CD4-positive, alpha-beta memory T cell (primary cell): ENCODE data around the gene FBXL5. TPM values are rescaled to one million over a fixed set of nuclear protein-coding genes. Genes with fewer than 3 reads are reported as not detected.
A peak's percentile ranks its signal among the peaks of the same experiment; 100 is the strongest.

ENCODE experiments used
- CTCF ChIA-PET: fragments of 350-600 bp; sonication (Branson Sonifier 250); formaldehyde crosslinking; loops from one replicate; lab custom pipeline; 2021; ENCODE audit warnings: inconsistent platforms; ENCODE audit not compliant: partially characterized antibody; lab: Charles Lee
- POLR2A ChIA-PET: fragments of 350-600 bp; sonication (Branson Sonifier 250); formaldehyde crosslinking; loops from one replicate; lab custom pipeline; 2021; ENCODE audit not compliant: partially characterized antibody; lab: Charles Lee
- DNase-seq, 5 donors: peaks; one replicate each; pipeline versions ENCODE4 v3.0.0 to v3.0.0-alpha.2; 2020 to 2022; ENCODE audit warnings: mixed read lengths in 1 of 5
- H3K27ac ChIP-seq: one replicate; pipeline ENCODE4 v1.7.0; 2013; ENCODE audit warnings: low read depth, low read length
- H3K27me3 ChIP-seq: 2 replicates; pipeline ENCODE4 v1.7.0; 2013; ENCODE audit warnings: mild to moderate bottlenecking, low read length, moderate library complexity; ENCODE audit not compliant: insufficient read depth
- H3K36me3 ChIP-seq: 2 replicates; pipeline ENCODE4 v1.7.0; 2013; ENCODE audit warnings: mild to moderate bottlenecking, low read length, moderate library complexity; ENCODE audit not compliant: insufficient read depth
- H3K4me1 ChIP-seq: 2 replicates; pipeline ENCODE4 v1.7.0; 2013; ENCODE audit warnings: mild to moderate bottlenecking, low read length, moderate library complexity; ENCODE audit not compliant: insufficient read depth
- H3K4me3 ChIP-seq, 2 donors: one replicate each; pipeline ENCODE4 v1.7.0; 2013; ENCODE audit warnings: low read length in 2 of 2, mild to moderate bottlenecking in 1 of 2
- H3K9me3 ChIP-seq, 2 donors: one replicate each; pipeline ENCODE4 v1.7.0; 2013; ENCODE audit warnings: low read length in 2 of 2, control low read depth in 1 of 2; ENCODE audit not compliant: control insufficient read depth in 1 of 2
- H3K27ac Mint-ChIP-seq, 7 donors: one replicate each; pipeline ENCODE4 v1.8.0; 2020 to 2021; ENCODE audit warnings: mixed read lengths in 7 of 7, mild to moderate bottlenecking in 6 of 7, inconsistent platforms in 3 of 7, moderate library complexity in 3 of 7
- H3K27me3 Mint-ChIP-seq, 2 donors: one replicate each; pipeline ENCODE4 v1.8.0; 2020 to 2021; ENCODE audit warnings: mixed read lengths in 2 of 2
- H3K36me3 Mint-ChIP-seq, 2 donors: one replicate each; pipeline ENCODE4 v1.8.0; 2020 to 2021; ENCODE audit warnings: mixed read lengths in 2 of 2, inconsistent platforms in 1 of 2, mild to moderate bottlenecking in 1 of 2
- H3K4me1 Mint-ChIP-seq, 4 donors: one replicate each; pipeline ENCODE4 v1.8.0; 2020 to 2021; ENCODE audit warnings: mixed read lengths in 4 of 4, mild to moderate bottlenecking in 1 of 4
- H3K4me3 Mint-ChIP-seq, 8 donors: one replicate each; pipeline ENCODE4 v1.8.0; 2020 to 2021; ENCODE audit warnings: mixed read lengths in 8 of 8, mild to moderate bottlenecking in 7 of 8, moderate library complexity in 6 of 8, inconsistent platforms in 3 of 8
- H3K9me3 Mint-ChIP-seq, 8 donors: one replicate each; pipeline ENCODE4 v1.8.0; 2020 to 2021; ENCODE audit warnings: mixed read lengths in 8 of 8, mild to moderate bottlenecking in 5 of 8, inconsistent platforms in 3 of 8, moderate library complexity in 1 of 8
- intact Hi-C: fragments of 100-400 bp; cut with micrococcal nuclease; formaldehyde crosslinking; loops from one replicate; pipeline ENCODE4 v1.15.1; 2023
- polyA plus RNA-seq, 2 donors: library from polyadenylated mRNA; unstranded; fragments of 300-500 nt; fragmentation: Illumina TruSeq; gene quantifications; one replicate each; pipeline ENCODE4 v1.2.3, GENCODE V29; 2021
- total RNA-seq, 2 experiments: library from RNA; stranded (reverse); gene quantifications; one replicate each; pipeline ENCODE4 v1.2.3, GENCODE V29; 2021

FBXL5 gene
- total and polyA plus RNA-seq, 4 experiments from 2014 or later, result 62.2 to 203 (median 75.6) TPM

GRCh38 chr4:15695240-15695699 lies 40.1 kb upstream of the FBXL5 start:
- no peaks in the 10 kb centered on the region for H3K36me3 Mint-ChIP-seq
- Histone ChIP-seq H3K4me3 (no peak overlapping the region), H3K27me3 (no peaks in the 10 kb centered on the region), H3K9me3 (no peaks in the 10 kb centered on the region), H3K27ac (no peak overlapping the region), H3K36me3 (no peaks in the 10 kb centered on the region), H3K4me1 (no peaks in the 10 kb centered on the region)
- POLR2A ChIA-PET, result interaction anchor here (1.4 kb wide), 1 partner anchor 13 kb away, joined by 4 read pairs; the partner anchor contains the start of gene FAM200B
- H3K4me3 Mint-ChIP-seq, result no peak overlapping the region
- CTCF ChIA-PET, result no interaction called here
- DNase-seq, result no peak
- peaks cover 3 to 10% (median 6%) of the 10 kb centered on the region in 4 donors for H3K4me1 Mint-ChIP-seq
- peaks cover 10 to 15% of the 10 kb centered on the region in 2 donors for H3K27me3 Mint-ChIP-seq
- intact Hi-C loops, result no loop called here
- peaks cover 0 to 2% (median 0%) of the 10 kb centered on the region in 8 donors for H3K9me3 Mint-ChIP-seq
- H3K27ac Mint-ChIP-seq, result no peak overlapping the region

- no peak overlapping the region for H3K4me3 ChIP-seq
- H3K36me3 ChIP-seq, result no peaks in the 10 kb centered on the region
- no peaks in the 10 kb centered on the region for H3K9me3 ChIP-seq
- ChIA-PET POLR2A (no interaction called here), CTCF (no interaction called here)
- Mint-ChIP-seq H3K27ac (no peak overlapping the region), H3K9me3 (peaks cover 0 to 2% (median 0%) of the 10 kb centered on the region in 8 donors), H3K4me1 (peaks cover 3 to 7% (median 4%) of the 10 kb centered on the region in 4 donors), H3K36me3 (no peaks in the 10 kb centered on the region), H3K27me3 (peaks cover 9% of the 10 kb centered on the region in 2 donors), H3K4me3 (no peak overlapping the region)
- intact Hi-C loops, result no loop called here
- no peaks in the 10 kb centered on the region for H3K4me1 ChIP-seq
- no peaks in the 10 kb centered on the region for H3K27me3 ChIP-seq
- no peak for DNase-seq
- no peak overlapping the region for H3K27ac ChIP-seq
These were observed 39.3 kb upstream of the FBXL5 start for GRCh38 chr4:15694431-15694830.

- peaks cover 11% of the 10 kb centered on the region in 2 donors for H3K36me3 Mint-ChIP-seq
- Histone ChIP-seq H3K27me3 (no peaks in the 10 kb centered on the region), H3K36me3 (no peaks in the 10 kb centered on the region), H3K9me3 (no peaks in the 10 kb centered on the region), H3K4me3 (no peak overlapping the region), H3K4me1 (no peaks in the 10 kb centered on the region), H3K27ac (no peak overlapping the region)
- H3K4me1 Mint-ChIP-seq, result peaks cover 2 to 7% (median 4%) of the 10 kb centered on the region in 4 donors
- H3K4me3 Mint-ChIP-seq, result peak overlapping the region in 1 of 8 donors; percentile 11
- intact Hi-C loops, result no loop called here
- H3K9me3 Mint-ChIP-seq, result no peaks in the 10 kb centered on the region
- ChIA-PET POLR2A (interaction anchor here (1.0 kb wide), 1 partner anchor 11 kb away, joined by 3 read pairs; the partner anchor contains the start of gene FAM200B), CTCF (no interaction called here)
- H3K27me3 Mint-ChIP-seq, result peaks cover 5% of the 10 kb centered on the region in 2 donors
- DNase-seq, result no peak
- H3K27ac Mint-ChIP-seq, result no peak overlapping the region
These were observed 37.4 kb upstream of the FBXL5 start for GRCh38 chr4:15692602-15693001.

GRCh38 chr4:15691346-15692135 lies 36.4 kb upstream of the FBXL5 start:
- ChIA-PET CTCF (no interaction called here), POLR2A (interaction anchor here (1.0 kb wide), 1 partner anchor 10 kb away, joined by 3 read pairs; the partner anchor contains the start of gene FAM200B)
- Mint-ChIP-seq H3K9me3 (no peaks in the 10 kb centered on the region), H3K36me3 (peaks cover 20 to 22% of the 10 kb centered on the region in 2 donors), H3K4me1 (no peaks in the 10 kb centered on the region), H3K4me3 (no peak overlapping the region), H3K27me3 (no peaks in the 10 kb centered on the region), H3K27ac (no peak overlapping the region)
- intact Hi-C loops, result no loop called here
- Histone ChIP-seq H3K36me3 (no peaks in the 10 kb centered on the region), H3K27ac (no peak overlapping the region), H3K4me1 (no peaks in the 10 kb centered on the region), H3K9me3 (no peaks in the 10 kb centered on the region), H3K27me3 (no peaks in the 10 kb centered on the region), H3K4me3 (no peak overlapping the region)
- no peak for DNase-seq

- no peaks in the 10 kb centered on the region for H3K9me3 ChIP-seq
- H3K4me3 ChIP-seq, result no peak overlapping the region
- Mint-ChIP-seq H3K36me3 (peaks cover 26 to 28% of the 10 kb centered on the region in 2 donors), H3K9me3 (no peaks in the 10 kb centered on the region), H3K4me1 (peaks cover 2 to 9% (median 4%) of the 10 kb centered on the region in 4 donors), H3K27me3 (no peaks in the 10 kb centered on the region), H3K4me3 (no peak overlapping the region), H3K27ac (no peak overlapping the region)
- CTCF ChIA-PET, result no interaction called here
- peaks cover 4% of the 10 kb centered on the region for H3K36me3 ChIP-seq
- POLR2A ChIA-PET, result no interaction called here
- no peaks in the 10 kb centered on the region for H3K27me3 ChIP-seq
- peaks cover 2% of the 10 kb centered on the region for H3K4me1 ChIP-seq
- DNase-seq, result no peak
- intact Hi-C loops, result no loop called here
- no peak overlapping the region for H3K27ac ChIP-seq
These were observed 35.1 kb upstream of the FBXL5 start for GRCh38 chr4:15690020-15690809.

- no peak overlapping the region for H3K27ac Mint-ChIP-seq
These were observed 34.4 kb upstream of the FBXL5 start for GRCh38 chr4:15689540-15689939.

GRCh38 chr4:15688051-15688450 lies 32.9 kb upstream of the FBXL5 start:
- Mint-ChIP-seq H3K4me1 (peaks cover 15 to 27% (median 21%) of the 10 kb centered on the region in 4 donors), H3K27me3 (no peaks in the 10 kb centered on the region), H3K27ac (no peak overlapping the region), H3K9me3 (no peaks in the 10 kb centered on the region), H3K36me3 (peaks cover 26 to 28% of the 10 kb centered on the region in 2 donors), H3K4me3 (no peak overlapping the region)
- Histone ChIP-seq H3K27ac (no peak overlapping the region), H3K9me3 (no peaks in the 10 kb centered on the region), H3K4me3 (no peak overlapping the region), H3K36me3 (peaks cover 4% of the 10 kb centered on the region), H3K4me1 (peaks cover 21% of the 10 kb centered on the region), H3K27me3 (no peaks in the 10 kb centered on the region)
- intact Hi-C loops, result no loop called here
- ChIA-PET CTCF (no interaction called here), POLR2A (no interaction called here)
- no peak for DNase-seq

More at GRCh38 chr4:15689540-15689939, 34.4 kb upstream of the FBXL5 start:
- H3K27ac ChIP-seq, result no peak overlapping the region
- H3K9me3 Mint-ChIP-seq, result no peaks in the 10 kb centered on the region
- no peak overlapping the region for H3K4me3 Mint-ChIP-seq
- intact Hi-C loops, result no loop called here
- H3K36me3 Mint-ChIP-seq, result peaks cover 26 to 28% of the 10 kb centered on the region in 2 donors
- no peak for DNase-seq
- ChIA-PET POLR2A (no interaction called here), CTCF (no interaction called here)
- no peaks in the 10 kb centered on the region for H3K27me3 ChIP-seq
- peaks cover 6 to 12% (median 8%) of the 10 kb centered on the region in 4 donors for H3K4me1 Mint-ChIP-seq
- peaks cover 8% of the 10 kb centered on the region for H3K4me1 ChIP-seq
- H3K36me3 ChIP-seq, result peaks cover 4% of the 10 kb centered on the region
- no peaks in the 10 kb centered on the region for H3K9me3 ChIP-seq
- no peak overlapping the region for H3K4me3 ChIP-seq
- no peaks in the 10 kb centered on the region for H3K27me3 Mint-ChIP-seq
